ENCODE data around the gene LDB3. TPM values are rescaled to one million over a fixed set of nuclear protein-coding genes. Genes with fewer than 3 reads are reported as not detected.

The LDB3 gene
- total RNA-seq, 1 experiment from 2014 or later, result 0.63 TPM

- Histone ChIP-seq H2AFZ (no peak overlapping the region), H4K20me1 (ENCODE audit: insufficient read depth) (no peaks in the 10 kb centered on the region), H3K36me3 (ENCODE audit: low read depth) (no peaks in the 10 kb centered on the region), H3K9me3 (ENCODE audit: insufficient read depth, low read depth) (no peaks in the 10 kb centered on the region), H3K27me3 (ENCODE audit: insufficient read depth, low read depth) (no peaks in the 10 kb centered on the region), H3K27ac (no peak overlapping the region), H3K4me1 (replicated peaks; ENCODE audit: insufficient read depth) (peaks cover 37% of the 10 kb centered on the region), H3K79me2 (ENCODE audit: low read depth) (no peaks in the 10 kb centered on the region), H3F3A (ENCODE audit: insufficient read depth, low read depth) (peaks cover 13% of the 10 kb centered on the region), H3K9me2 (ENCODE audit: insufficient read depth) (no peaks in the 10 kb centered on the region), H3K4me3 (no peak overlapping the region), H3K4me2 (no peak overlapping the region)
- ChIA-PET CTCF (no interaction called here), POLR2A (ENCODE audit: unreplicated experiment) (no interaction called here)
- TF ChIP-seq CTCF (conservative IDR thresholded peaks at IDR 0.05) (no peak), EZH2 (IDR thresholded peaks at IDR 0.05; ENCODE audit: low read depth) (no peak)
- DNase-seq, result no peak
- intact Hi-C loops (cut with micrococcal nuclease; ENCODE audit: unreplicated experiment), result no loop called here
- no TSS peak for BruUV-seq (replicated peaks)
Measured at GRCh38 chr10:86653379-86653778, 14.9 kb upstream of the LDB3 start.

- Histone ChIP-seq H3K4me3 (no peak overlapping the region), H4K20me1 (ENCODE audit: insufficient read depth) (no peaks in the 10 kb centered on the region), H3K79me2 (ENCODE audit: low read depth) (no peaks in the 10 kb centered on the region), H3K4me1 (replicated peaks; ENCODE audit: insufficient read depth) (peaks cover 31% of the 10 kb centered on the region), H3K27me3 (ENCODE audit: insufficient read depth, low read depth) (no peaks in the 10 kb centered on the region), H3F3A (ENCODE audit: insufficient read depth, low read depth) (peaks cover 7% of the 10 kb centered on the region; the same call in 1 of the 2 replicates), H3K9me3 (ENCODE audit: insufficient read depth, low read depth) (no peaks in the 10 kb centered on the region), H3K9me2 (ENCODE audit: insufficient read depth) (no peaks in the 10 kb centered on the region), H2AFZ (no peak overlapping the region), H3K4me2 (no peak overlapping the region), H3K27ac (no peak overlapping the region), H3K36me3 (ENCODE audit: low read depth) (no peaks in the 10 kb centered on the region)
- ChIA-PET CTCF (interaction anchor here (0.7 kb wide), 1 partner anchor 10 kb away, joined by 4 read pairs; no protein-coding TSS in a partner anchor), POLR2A (ENCODE audit: unreplicated experiment) (interaction anchor here (0.6 kb wide), 2 partner anchors 15 to 254 kb away, joined by 3 read pairs; partner anchors contain the start of gene LDB3)
- DNase-seq, result no peak
- BruUV-seq (replicated peaks), result no TSS peak
- intact Hi-C loops (cut with micrococcal nuclease; ENCODE audit: unreplicated experiment), result no loop called here
- no peak for TF ChIP-seq CTCF (conservative IDR thresholded peaks at IDR 0.05)
- TF ChIP-seq EZH2 (IDR thresholded peaks at IDR 0.05; ENCODE audit: low read depth), result no peak
Measured at GRCh38 chr10:86653987-86654386, 14.3 kb upstream of the LDB3 start.

- intact Hi-C loops (cut with micrococcal nuclease; ENCODE audit: unreplicated experiment), result no loop called here
- H3K27me3 ChIP-seq (ENCODE audit: insufficient read depth, low read depth), result no peaks in the 10 kb centered on the region
- no TSS peak for BruUV-seq (replicated peaks)
- no peaks in the 10 kb centered on the region for H3K9me2 ChIP-seq (ENCODE audit: insufficient read depth)
- DNase-seq, result peak in 1 of 2 experiments; percentile 29
- H3F3A ChIP-seq (ENCODE audit: insufficient read depth, low read depth), result peaks cover under 1% of the 10 kb centered on the region; the same call in 1 of the 2 replicates
- H4K20me1 ChIP-seq (ENCODE audit: insufficient read depth), result no peaks in the 10 kb centered on the region
- H3K79me2 ChIP-seq (ENCODE audit: low read depth), result no peaks in the 10 kb centered on the region
- no peak for TF ChIP-seq CTCF (conservative IDR thresholded peaks at IDR 0.05)
- TF ChIP-seq EZH2 (IDR thresholded peaks at IDR 0.05; ENCODE audit: low read depth), result no peak
- no peak within 1 kb of the TSS for H3K27ac ChIP-seq
- ChIA-PET CTCF (interaction anchor here (0.7 kb wide), 1 partner anchor 10 kb away, joined by 4 read pairs; no protein-coding TSS in a partner anchor), POLR2A (ENCODE audit: unreplicated experiment) (interaction anchor here (0.6 kb wide), 2 partner anchors 14 to 255 kb away, joined by 3 read pairs; partner anchors contain the start of gene LDB3)
- H3K4me3 ChIP-seq, result no peak within 1 kb of the TSS
- H3K36me3 ChIP-seq (ENCODE audit: low read depth), result no peaks in the 10 kb centered on the region
- H2AFZ ChIP-seq, result no peak within 1 kb of the TSS
- H3K9me3 ChIP-seq (ENCODE audit: insufficient read depth, low read depth), result no peaks in the 10 kb centered on the region
- no peak within 1 kb of the TSS for H3K4me2 ChIP-seq
- peaks cover 25% of the 10 kb centered on the region for H3K4me1 ChIP-seq (replicated peaks; ENCODE audit: insufficient read depth)
Measured at GRCh38 chr10:86654411-86655172, 13.7 kb upstream of the LDB3 start, which contains the start of gene OPN4. Gene OPN4 (plus strand): TSS chr10:86654547. CDS start chr10:86654784, 237 bp downstream.
